A673 (cell line): ENCODE results near the gene DYNLT3. TPM values are rescaled to one million over a fixed set of nuclear protein-coding genes. Genes with fewer than 3 reads are reported as not detected.

Experiments used
- BruUV-seq: library from RNA; stranded (reverse); fragments of 400-500 nt; replicated peaks from 2 replicates; lab custom pipeline; 2021; lab: Mats Ljungman, UMichigan
- CTCF ChIA-PET: fragments of 300-600 bp; sonication (Branson Sonifier 250); formaldehyde crosslinking; loops from one replicate; lab custom pipeline; 2022; ENCODE audit warnings: antibody characterized with exemption; lab: Charles Lee
- POLR2A ChIA-PET: fragments of 300-600 bp; sonication (Branson Sonifier 250); formaldehyde crosslinking; loops from one replicate; lab custom pipeline; 2022; ENCODE audit warnings: antibody characterized with exemption; ENCODE audit not compliant: low non-redundant PET; lab: Charles Lee
- DNase-seq: peaks from one replicate; pipeline ENCODE4 v3.0.0-alpha.2; 2015; ENCODE audit warnings: low spot score
- H3K27ac ChIP-seq: fragments of 200-600 bp; sonication (generic); 2 replicates; pipeline ENCODE4 v1.5.1; 2016; ENCODE audit warnings: mixed run types, low read depth, mild to moderate bottlenecking, mixed read lengths, antibody characterized with exemption, low read length; ENCODE audit not compliant: poor library complexity, severe bottlenecking
- H3K27me3 ChIP-seq: fragments of 200-600 bp; sonication (generic); replicated peaks from 2 replicates; pipeline ENCODE4 v1.6.1; 2017; ENCODE audit warnings: mixed run types, low read depth, mild to moderate bottlenecking, mixed read lengths, antibody characterized with exemption, low read length; ENCODE audit not compliant: insufficient read depth, poor library complexity
- H3K36me3 ChIP-seq: fragments of 200-600 bp; sonication (generic); 2 replicates; pipeline ENCODE4 v1.6.1; 2016; ENCODE audit warnings: mixed run types, mild to moderate bottlenecking, mixed read lengths, antibody characterized with exemption, low read length; ENCODE audit not compliant: insufficient read depth, poor library complexity, severe bottlenecking
- H3K4me1 ChIP-seq: fragments of 200-600 bp; sonication (generic); 2 replicates; pipeline ENCODE4 v1.6.1; 2017; ENCODE audit warnings: mixed run types, mild to moderate bottlenecking, mixed read lengths, antibody characterized with exemption, low read length; ENCODE audit not compliant: insufficient read depth, poor library complexity, severe bottlenecking
- H3K4me3 ChIP-seq: fragments of 200-600 bp; sonication (generic); 2 replicates; pipeline ENCODE4 v1.5.1; 2016; ENCODE audit warnings: low read depth, mixed run types, mild to moderate bottlenecking, mixed read lengths, low read length; ENCODE audit not compliant: poor library complexity, severe bottlenecking
- H3K9me3 ChIP-seq: fragments of 200-600 bp; sonication (generic); 2 replicates; pipeline ENCODE4 v1.6.1; 2016; ENCODE audit warnings: mixed run types, low read depth, mild to moderate bottlenecking, mixed read lengths, antibody characterized with exemption, low read length; ENCODE audit not compliant: poor library complexity, severe bottlenecking
- EZH2 ChIP-seq: fragments of 200-600 bp; sonication (generic); IDR thresholded peaks from 2 replicates; pipeline ENCODE4 v1.6.1; 2017; ENCODE audit warnings: borderline replicate concordance, low read depth, mild to moderate bottlenecking, mixed read lengths, antibody characterized with exemption, low read length; ENCODE audit not compliant: poor library complexity, severe bottlenecking
- intact Hi-C: fragments of 100-400 bp; cut with micrococcal nuclease; formaldehyde crosslinking; loops from one replicate; pipeline ENCODE4 v1.10.0; 2022; ENCODE audit not compliant: unreplicated experiment
- total RNA-seq: library from RNA; stranded (reverse); gene quantifications from 2 replicates; pipeline ENCODE4 v1.2.3, GENCODE V29; 2021
- TF ChIP-seq, protein P1 (sequence below): fragments of 300-800, 200-600 bp; sonication (generic); conservative IDR thresholded peaks from 2 replicates; pipeline ENCODE4 v1.5.1; 2017; ENCODE audit warnings: low read depth, mild to moderate bottlenecking, antibody characterized with exemption, low read length, moderate library complexity, mixed read lengths

The DYNLT3 gene
- total RNA-seq, 1 experiment from 2014 or later, result 38.3 TPM

DNA sequence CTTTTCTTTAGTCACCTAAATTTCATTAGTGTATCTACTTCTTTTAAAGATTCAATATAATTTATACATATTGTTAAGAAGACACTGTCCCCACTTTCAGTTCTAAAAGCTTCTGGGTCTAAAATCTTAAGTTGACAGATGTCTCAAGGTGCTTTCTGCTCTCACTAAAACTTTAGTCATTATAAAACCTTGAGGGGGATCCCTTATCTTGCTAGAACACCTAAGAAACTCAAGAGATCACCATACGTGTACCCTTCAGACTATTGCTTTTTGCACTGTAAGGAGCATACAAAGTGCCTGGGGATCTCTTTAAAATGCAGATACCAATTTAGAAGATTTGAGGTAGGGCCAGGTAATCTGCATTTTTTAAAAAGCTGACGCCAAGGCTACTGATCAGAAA, 37.4 kb downstream of the DYNLT3 start:
- Histone ChIP-seq H3K4me3 (no peak overlapping the region), H3K27ac (no peak overlapping the region), H3K27me3 (no peaks in the 10 kb centered on the region), H3K4me1 (no peaks in the 10 kb centered on the region), H3K36me3 (no peaks in the 10 kb centered on the region), H3K9me3 (no peaks in the 10 kb centered on the region)
- no TSS peak for BruUV-seq
- CTCF ChIA-PET, result no interaction called here
- intact Hi-C loops, result no loop called here
- no peak for DNase-seq
- TF ChIP-seq, protein P1, sequence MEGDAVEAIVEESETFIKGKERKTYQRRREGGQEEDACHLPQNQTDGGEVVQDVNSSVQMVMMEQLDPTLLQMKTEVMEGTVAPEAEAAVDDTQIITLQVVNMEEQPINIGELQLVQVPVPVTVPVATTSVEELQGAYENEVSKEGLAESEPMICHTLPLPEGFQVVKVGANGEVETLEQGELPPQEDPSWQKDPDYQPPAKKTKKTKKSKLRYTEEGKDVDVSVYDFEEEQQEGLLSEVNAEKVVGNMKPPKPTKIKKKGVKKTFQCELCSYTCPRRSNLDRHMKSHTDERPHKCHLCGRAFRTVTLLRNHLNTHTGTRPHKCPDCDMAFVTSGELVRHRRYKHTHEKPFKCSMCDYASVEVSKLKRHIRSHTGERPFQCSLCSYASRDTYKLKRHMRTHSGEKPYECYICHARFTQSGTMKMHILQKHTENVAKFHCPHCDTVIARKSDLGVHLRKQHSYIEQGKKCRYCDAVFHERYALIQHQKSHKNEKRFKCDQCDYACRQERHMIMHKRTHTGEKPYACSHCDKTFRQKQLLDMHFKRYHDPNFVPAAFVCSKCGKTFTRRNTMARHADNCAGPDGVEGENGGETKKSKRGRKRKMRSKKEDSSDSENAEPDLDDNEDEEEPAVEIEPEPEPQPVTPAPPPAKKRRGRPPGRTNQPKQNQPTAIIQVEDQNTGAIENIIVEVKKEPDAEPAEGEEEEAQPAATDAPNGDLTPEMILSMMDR, result no peak
- no peak for TF ChIP-seq EZH2
- POLR2A ChIA-PET, result no interaction called here

- no peaks in the 10 kb centered on the region for H3K36me3 ChIP-seq
- no peak overlapping the region for H3K4me3 ChIP-seq
- no peaks in the 10 kb centered on the region for H3K9me3 ChIP-seq
- no peak for TF ChIP-seq EZH2
- TF ChIP-seq, protein P1, result no peak
- no TSS peak for BruUV-seq
- intact Hi-C loops, result no loop called here
- CTCF ChIA-PET, result no interaction called here
- no peak for DNase-seq
- POLR2A ChIA-PET, result no interaction called here
- no peak overlapping the region for H3K27ac ChIP-seq
- H3K27me3 ChIP-seq, result no peaks in the 10 kb centered on the region
- no peaks in the 10 kb centered on the region for H3K4me1 ChIP-seq
Observed at GRCh38 chrX:37803057-37803456, 44.3 kb downstream of the DYNLT3 start.

GRCh38 chrX:37802028-37802427, 45.3 kb downstream of the DYNLT3 start:
- Histone ChIP-seq H3K27me3 (no peaks in the 10 kb centered on the region), H3K4me1 (no peaks in the 10 kb centered on the region), H3K36me3 (no peaks in the 10 kb centered on the region), H3K27ac (no peak overlapping the region), H3K4me3 (no peak overlapping the region), H3K9me3 (no peaks in the 10 kb centered on the region)
- ChIA-PET CTCF (no interaction called here), POLR2A (no interaction called here)
- DNase-seq, result no peak
- BruUV-seq, result no TSS peak
- intact Hi-C loops, result no loop called here
- TF ChIP-seq, protein P1, result no peak
- no peak for TF ChIP-seq EZH2
